H9 (cell line): ENCODE results near the gene OR10D3. TPM values are rescaled to one million over a fixed set of nuclear protein-coding genes. Genes with fewer than 3 reads are reported as not detected.

ENCODE experiments used
- DNase-seq: peaks from one replicate; pipeline ENCODE4 v3.0.0-alpha.2; 2017
- H2AFZ ChIP-seq: one replicate; pipeline ENCODE4 v1.6.1; 2013; ENCODE audit warnings: mild to moderate bottlenecking, low read length, control low read depth, moderate library complexity
- H2AK5ac ChIP-seq: 2 replicates; pipeline ENCODE4 v1.6.1; 2013; ENCODE audit warnings: low read length, control low read depth, mixed read lengths; ENCODE audit not compliant: insufficient read length
- H2BK120ac ChIP-seq: one replicate; pipeline ENCODE4 v1.6.1; 2013; ENCODE audit warnings: low read depth, mild to moderate bottlenecking, low read length, control low read depth, inconsistent platforms; ENCODE audit not compliant: poor library complexity, severe bottlenecking
- H2BK12ac ChIP-seq: 2 replicates; pipeline ENCODE4 v1.6.1; 2013; ENCODE audit warnings: low read length, control low read depth, mixed read lengths, low read depth; ENCODE audit not compliant: insufficient read length
- H2BK15ac ChIP-seq: 2 replicates; pipeline ENCODE4 v1.6.1; 2013; ENCODE audit warnings: low read depth, low read length, control low read depth
- H2BK20ac ChIP-seq: one replicate; pipeline ENCODE4 v1.6.1; 2013; ENCODE audit warnings: low read depth, mild to moderate bottlenecking, low read length, control low read depth, inconsistent platforms; ENCODE audit not compliant: poor library complexity, severe bottlenecking
- H2BK5ac ChIP-seq: 2 replicates; pipeline ENCODE4 v1.6.1; 2013; ENCODE audit warnings: low read length, control low read depth, mixed read lengths; ENCODE audit not compliant: insufficient read length
- H3K14ac ChIP-seq: 2 replicates; pipeline ENCODE4 v1.6.1; 2013; ENCODE audit warnings: low read length, control low read depth; ENCODE audit not compliant: insufficient read depth
- H3K18ac ChIP-seq: 2 replicates; pipeline ENCODE4 v1.6.1; 2013; ENCODE audit warnings: low read depth, mild to moderate bottlenecking, mixed read lengths, low read length, control low read depth; ENCODE audit not compliant: insufficient read length
- H3K23ac ChIP-seq: 2 replicates; pipeline ENCODE4 v1.6.1; 2013; ENCODE audit warnings: low read length, control low read depth, mixed read lengths, low read depth; ENCODE audit not compliant: insufficient read length
- H3K23me2 ChIP-seq: 2 replicates; pipeline ENCODE4 v1.6.1; 2013; ENCODE audit warnings: low read depth, mild to moderate bottlenecking, mixed read lengths, low read length, control low read depth; ENCODE audit not compliant: insufficient read length, poor library complexity, severe bottlenecking
- H3K27ac ChIP-seq: 2 replicates; pipeline ENCODE4 v1.5.1; 2013; ENCODE audit warnings: low read length, control low read depth, mixed read lengths, low read depth; ENCODE audit not compliant: insufficient read length
- H3K27me3 ChIP-seq: 2 replicates; pipeline ENCODE4 v1.6.1; 2013; ENCODE audit warnings: low read length, control low read depth, inconsistent platforms; ENCODE audit not compliant: insufficient read depth
- H3K4ac ChIP-seq: 2 replicates; pipeline ENCODE4 v1.6.1; 2013; ENCODE audit warnings: low read depth, mild to moderate bottlenecking, control low read depth, inconsistent platforms, low read length, moderate library complexity
- H3K4me1 ChIP-seq: 2 replicates; pipeline ENCODE4 v1.6.1; 2013; ENCODE audit warnings: low read length, control low read depth, inconsistent platforms; ENCODE audit not compliant: insufficient read depth
- H3K4me2 ChIP-seq: 2 replicates; pipeline ENCODE4 v1.6.1; 2013; ENCODE audit warnings: low read length, control low read depth, mixed read lengths; ENCODE audit not compliant: insufficient read length, insufficient read depth
- H3K56ac ChIP-seq: 2 replicates; pipeline ENCODE4 v1.6.1; 2013; ENCODE audit warnings: low read depth, mild to moderate bottlenecking, mixed read lengths, low read length, control low read depth; ENCODE audit not compliant: insufficient read length
- H3K79me1 ChIP-seq: 2 replicates; pipeline ENCODE4 v1.6.1; 2013; ENCODE audit warnings: low read depth, mild to moderate bottlenecking, moderate library complexity, low read length, control low read depth, inconsistent platforms; ENCODE audit not compliant: insufficient read depth, poor library complexity, severe bottlenecking
- H3K79me2 ChIP-seq: 2 replicates; pipeline ENCODE4 v1.6.1; 2013; ENCODE audit warnings: low read length, control low read depth, inconsistent platforms; ENCODE audit not compliant: insufficient read depth
- H3K9ac ChIP-seq: 2 replicates; pipeline ENCODE4 v1.6.1; 2013; ENCODE audit warnings: low read length, control low read depth, mixed read lengths; ENCODE audit not compliant: insufficient read length; ENCODE audit errors: extremely low read depth
- H3K9me3 ChIP-seq: one replicate; pipeline ENCODE4 v1.6.1; 2013; ENCODE audit warnings: low read depth, low read length, inconsistent platforms; ENCODE audit not compliant: control insufficient read depth
- H3T11ph ChIP-seq: one replicate; pipeline ENCODE4 v1.6.1; 2013; ENCODE audit warnings: mild to moderate bottlenecking, low read length, control low read depth, inconsistent platforms
- H4K20me1 ChIP-seq: one replicate; pipeline ENCODE4 v1.6.1; 2013; ENCODE audit not compliant: control insufficient read depth, insufficient read length, insufficient read depth
- H4K5ac ChIP-seq: 2 replicates; pipeline ENCODE4 v1.6.1; 2013; ENCODE audit warnings: low read depth, mild to moderate bottlenecking, mixed read lengths, low read length, control low read depth; ENCODE audit not compliant: insufficient read length
- H4K8ac ChIP-seq: replicated peaks from 2 replicates; pipeline ENCODE4 v1.6.1; 2013; ENCODE audit warnings: low read length, control low read depth, mixed read lengths, low read depth; ENCODE audit not compliant: insufficient read length
- H4K91ac ChIP-seq: 2 replicates; pipeline ENCODE4 v1.6.1; 2013; ENCODE audit warnings: low read depth, mild to moderate bottlenecking, moderate library complexity, mixed read lengths, low read length, control low read depth; ENCODE audit not compliant: insufficient read length
- H3K27ac Mint-ChIP-seq, 3 experiments: 2 replicates in 2 of 3; 3 replicates in 1 of 3; pipeline ENCODE4 v1.8.0; 2020 to 2021; ENCODE audit warnings: mixed read lengths in 3 of 3, mild to moderate bottlenecking in 1 of 3, moderate library complexity in 1 of 3
- H3K27me3 Mint-ChIP-seq: 2 replicates; pipeline ENCODE4 v1.8.0; 2021; ENCODE audit warnings: low read depth, mild to moderate bottlenecking, moderate library complexity, mixed read lengths
- H3K36me3 Mint-ChIP-seq, 3 experiments: 2 replicates in 2 of 3; 3 replicates in 1 of 3; pipeline ENCODE4 v1.8.0; 2020 to 2021; ENCODE audit warnings: low read depth in 3 of 3, mixed read lengths in 3 of 3; ENCODE audit not compliant: insufficient read depth in 1 of 3
- H3K4me1 Mint-ChIP-seq, 2 experiments: 2 replicates each; pipeline ENCODE4 v1.8.0; 2020; ENCODE audit warnings: mixed read lengths in 2 of 2
- H3K4me3 Mint-ChIP-seq, 2 experiments: 2 replicates in 1 of 2; 3 replicates in 1 of 2; pipeline ENCODE4 v1.8.0; 2020 to 2021; ENCODE audit warnings: mild to moderate bottlenecking in 2 of 2, mixed read lengths in 2 of 2, moderate library complexity in 1 of 2
- H3K9me3 Mint-ChIP-seq, 2 experiments: 2 replicates in 1 of 2; 3 replicates in 1 of 2; pipeline ENCODE4 v1.8.0; 2020; ENCODE audit warnings: mild to moderate bottlenecking in 2 of 2, mixed read lengths in 2 of 2, moderate library complexity in 1 of 2
- CTCF ChIP-seq: fragments of 200-600 bp; sonication (generic); conservative IDR thresholded peaks from 3 replicates; pipeline ENCODE4 v1.8.0; 2021; ENCODE audit warnings: antibody characterized with exemption, mild to moderate bottlenecking
- WGBS: extraction: QIAGEN DNeasy Blood & Tissue Kit; methylation state at CpG from one replicate; pipeline ENCODE4 v1.1.7; 2013; ENCODE audit warnings: missing lambda C conversion rate, low lambda C conversion rate, mixed read lengths; ENCODE audit not compliant: insufficient read length; ENCODE audit errors: extremely low coverage; 5-methylcytosine and 5-hydroxymethylcytosine counted together
- total RNA-seq: library from RNA; stranded (reverse); gene quantifications from 2 replicates; pipeline ENCODE4 v1.2.1, GENCODE V29; 2021

The OR10D3 gene
- total RNA-seq, 1 experiment from 2014 or later = not detected

GRCh38 chr11:124214027-124214426, 30.9 kb downstream of the OR10D3 start:
- no peak for DNase-seq
- Histone ChIP-seq H2BK15ac (no peak overlapping the region), H2AFZ (no peak overlapping the region), H3K23me2 (no peaks in the 10 kb centered on the region), H3K23ac (no peak overlapping the region), H4K5ac (no peak overlapping the region), H3T11ph (no peak overlapping the region), H3K14ac (no peak overlapping the region), H3K4me1 (no peaks in the 10 kb centered on the region), H2AK5ac (no peak overlapping the region), H3K9me3 (no peaks in the 10 kb centered on the region), H3K9ac (no peak overlapping the region), H3K4ac (no peak overlapping the region), H3K4me2 (no peak overlapping the region), H4K91ac (no peak overlapping the region), H3K27ac (no peak overlapping the region), H2BK20ac (no peak overlapping the region), H2BK12ac (no peak overlapping the region), H2BK5ac (no peak overlapping the region), H3K18ac (no peak overlapping the region), H3K56ac (no peak overlapping the region), H4K8ac (no peak overlapping the region), H2BK120ac (no peak overlapping the region), H4K20me1 (no peaks in the 10 kb centered on the region), H3K79me1 (no peaks in the 10 kb centered on the region), H3K79me2 (no peaks in the 10 kb centered on the region), H3K27me3 (no peaks in the 10 kb centered on the region)
- peaks cover 6% of the 10 kb centered on the region; the same call in 1 of the 2 replicates for H3K27me3 Mint-ChIP-seq
- H3K4me3 Mint-ChIP-seq = no peak overlapping the region
- no peaks in the 10 kb centered on the region for H3K36me3 Mint-ChIP-seq
- H3K9me3 Mint-ChIP-seq = no peaks in the 10 kb centered on the region
- WGBS = no CpG with 5 or more reads among the region's 3 CpGs
- TF ChIP-seq CTCF = no peak
- no peak overlapping the region for H3K27ac Mint-ChIP-seq
- H3K4me1 Mint-ChIP-seq = peaks cover 3% of the 10 kb centered on the region in 2 experiments; a peak in 3 of 4 replicates
